ENCODE results near the gene CORO1A. TPM values are rescaled to one million over a fixed set of nuclear protein-coding genes. Genes with fewer than 3 reads are reported as not detected.
"Not testable (repeated sequence)": the region's sequence is repeated elsewhere in the genome, so short reads cannot be mapped to it uniquely, and the experiment has no call there.

The CORO1A gene
- total RNA-seq, 1 donor from 2014 or later = 4.0 TPM

DNA sequence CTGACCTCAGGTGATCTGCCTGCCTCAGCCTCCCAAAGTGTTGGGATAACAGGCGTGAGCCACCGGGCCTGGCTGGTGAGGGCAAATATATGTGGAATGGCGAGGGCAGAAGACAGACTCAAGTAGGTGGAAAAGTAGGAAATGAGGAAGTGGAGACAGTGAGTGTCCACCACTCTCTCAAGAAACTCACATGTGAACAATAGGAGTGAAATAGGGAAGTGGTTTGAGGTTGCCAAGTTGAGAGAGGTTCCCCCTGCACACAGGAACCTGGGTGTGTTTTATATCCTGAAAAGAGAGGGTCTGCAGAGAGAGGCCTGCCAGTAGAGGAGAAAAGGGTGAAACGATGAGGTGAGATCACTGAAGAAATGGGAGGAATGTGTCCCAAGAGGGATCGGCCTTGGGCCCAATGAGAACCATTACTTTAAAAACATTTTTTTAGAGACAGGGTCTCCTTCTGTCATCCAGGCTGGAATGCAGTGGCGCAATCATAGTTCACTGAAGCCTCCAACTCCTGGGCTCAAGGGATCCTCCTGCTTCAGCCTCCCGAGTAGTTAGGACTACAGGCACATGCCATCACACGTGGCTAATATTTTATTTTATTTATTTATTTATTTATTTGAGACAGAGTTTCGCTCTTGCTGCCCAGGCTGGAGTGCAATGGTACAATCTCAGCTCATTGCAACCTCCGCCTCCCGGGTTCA is 17.1 kb upstream of the CORO1A start:
- Histone ChIP-seq H3K36me3 (ENCODE audit: insufficient read depth, low read length) (no peaks in the 10 kb centered on the region), H4K20me1 (ENCODE audit: insufficient read depth, low read length) (no peaks in the 10 kb centered on the region), H3K9ac (ENCODE audit: low read length) (no peak overlapping the region), H3K4me2 (ENCODE audit: low read length) (no peak overlapping the region), H3K79me2 (ENCODE audit: insufficient read depth, low read length) (no peaks in the 10 kb centered on the region), H3K27me3 (ENCODE audit: insufficient read depth, low read length) (no peaks in the 10 kb centered on the region), H3K4me3 (ENCODE audit: insufficient read depth, low read depth, low read length) (no peak overlapping the region), H3K9me3 (ENCODE audit: insufficient read depth, low read depth, low read length) (no peaks in the 10 kb centered on the region), H3K4me1 (ENCODE audit: insufficient read depth, low read length) (no peaks in the 10 kb centered on the region), H3K27ac (ENCODE audit: low read depth, low read length) (no peak overlapping the region), H2AFZ (ENCODE audit: low read depth, low read length) (no peak overlapping the region)
- DNase-seq (ENCODE audit: low read depth) (no peak), FAIRE-seq (no peak)
- Mint-ChIP-seq H3K9me3 (ENCODE audit: unreplicated experiment) (peaks cover 2% of the 10 kb centered on the region), H3K4me1 (ENCODE audit: low read depth, unreplicated experiment) (no peaks in the 10 kb centered on the region), H3K36me3 (ENCODE audit: low read depth, unreplicated experiment) (no peaks in the 10 kb centered on the region), H3K4me3 (ENCODE audit: unreplicated experiment) (no peak overlapping the region), H3K27me3 (ENCODE audit: low read depth, unreplicated experiment) (peaks cover 14% of the 10 kb centered on the region), H3K27ac (ENCODE audit: unreplicated experiment) (no peak overlapping the region)
- TF ChIP-seq, protein P1, sequence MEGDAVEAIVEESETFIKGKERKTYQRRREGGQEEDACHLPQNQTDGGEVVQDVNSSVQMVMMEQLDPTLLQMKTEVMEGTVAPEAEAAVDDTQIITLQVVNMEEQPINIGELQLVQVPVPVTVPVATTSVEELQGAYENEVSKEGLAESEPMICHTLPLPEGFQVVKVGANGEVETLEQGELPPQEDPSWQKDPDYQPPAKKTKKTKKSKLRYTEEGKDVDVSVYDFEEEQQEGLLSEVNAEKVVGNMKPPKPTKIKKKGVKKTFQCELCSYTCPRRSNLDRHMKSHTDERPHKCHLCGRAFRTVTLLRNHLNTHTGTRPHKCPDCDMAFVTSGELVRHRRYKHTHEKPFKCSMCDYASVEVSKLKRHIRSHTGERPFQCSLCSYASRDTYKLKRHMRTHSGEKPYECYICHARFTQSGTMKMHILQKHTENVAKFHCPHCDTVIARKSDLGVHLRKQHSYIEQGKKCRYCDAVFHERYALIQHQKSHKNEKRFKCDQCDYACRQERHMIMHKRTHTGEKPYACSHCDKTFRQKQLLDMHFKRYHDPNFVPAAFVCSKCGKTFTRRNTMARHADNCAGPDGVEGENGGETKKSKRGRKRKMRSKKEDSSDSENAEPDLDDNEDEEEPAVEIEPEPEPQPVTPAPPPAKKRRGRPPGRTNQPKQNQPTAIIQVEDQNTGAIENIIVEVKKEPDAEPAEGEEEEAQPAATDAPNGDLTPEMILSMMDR (IDR thresholded peaks at IDR 0.05; ENCODE audit: insufficient read depth, low read depth, low read length) = no peak
- no peak for TF ChIP-seq EZH2 (IDR thresholded peaks at IDR 0.05; ENCODE audit: insufficient read depth, low read length)

DNA sequence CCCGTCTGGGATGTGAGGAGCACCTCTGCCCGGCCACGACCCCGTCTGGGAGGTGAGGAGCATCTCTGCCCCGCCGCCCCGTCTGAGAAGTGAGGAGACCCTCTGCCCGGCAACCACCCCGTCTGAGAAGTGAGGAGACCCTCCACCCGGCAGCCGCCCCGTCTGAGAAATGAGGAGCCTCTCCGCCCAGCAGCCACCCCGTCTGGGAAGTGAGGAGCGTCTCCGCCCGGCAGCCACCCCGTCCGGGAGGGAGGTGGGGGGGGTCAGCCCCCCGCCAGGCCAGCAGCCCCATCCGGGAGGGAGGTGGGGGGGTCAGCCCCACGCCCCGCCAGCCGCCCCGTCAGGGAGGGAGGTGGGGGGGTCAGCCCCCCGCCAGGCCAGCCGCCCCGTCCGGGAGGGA is 14.7 kb upstream of the CORO1A start:
- H3K4me2 ChIP-seq (ENCODE audit: low read length); H3K36me3 Mint-ChIP-seq (ENCODE audit: low read depth, unreplicated experiment); H3K36me3 ChIP-seq (ENCODE audit: insufficient read depth, low read length); H3K4me1 Mint-ChIP-seq (ENCODE audit: low read depth, unreplicated experiment); H3K9me3 Mint-ChIP-seq (ENCODE audit: unreplicated experiment); H3K27ac Mint-ChIP-seq (ENCODE audit: unreplicated experiment); H3K4me1 ChIP-seq (ENCODE audit: insufficient read depth, low read length); H2AFZ ChIP-seq (ENCODE audit: low read depth, low read length); H3K9ac ChIP-seq (ENCODE audit: low read length); H3K9me3 ChIP-seq (ENCODE audit: insufficient read depth, low read depth, low read length); DNase-seq (ENCODE audit: low read depth); H4K20me1 ChIP-seq (ENCODE audit: insufficient read depth, low read length); H3K27me3 ChIP-seq (ENCODE audit: insufficient read depth, low read length); H3K4me3 Mint-ChIP-seq (ENCODE audit: unreplicated experiment); H3K79me2 ChIP-seq (ENCODE audit: insufficient read depth, low read length); FAIRE-seq; H3K4me3 ChIP-seq (ENCODE audit: insufficient read depth, low read depth, low read length); H3K27ac ChIP-seq (ENCODE audit: low read depth, low read length): not testable (repeated sequence)
- peaks cover 14% of the 10 kb centered on the region for H3K27me3 Mint-ChIP-seq (ENCODE audit: low read depth, unreplicated experiment)

DNA sequence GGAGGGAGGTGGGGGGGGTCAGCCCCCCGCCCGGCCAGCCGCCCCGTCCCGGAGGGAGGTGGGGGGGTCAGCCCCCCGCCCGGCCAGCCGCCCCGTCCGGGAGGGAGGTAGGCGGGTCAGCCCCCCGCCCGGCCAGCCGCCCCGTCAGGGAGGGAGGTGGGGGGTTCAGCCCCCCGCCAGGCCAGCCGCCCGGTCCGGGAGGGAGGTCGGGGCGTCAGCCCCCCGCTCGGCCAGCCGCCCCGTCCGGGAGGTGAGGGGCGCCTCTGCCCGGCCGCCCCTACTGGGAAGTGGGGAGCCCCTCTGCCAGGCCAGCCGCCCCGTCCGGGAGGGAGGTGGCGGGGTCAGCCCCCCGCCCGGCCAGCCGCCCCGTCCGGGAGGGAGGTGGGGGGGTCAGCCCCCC is 14.0 kb upstream of the CORO1A start:
- H3K36me3 ChIP-seq (ENCODE audit: insufficient read depth, low read length); H3K27ac Mint-ChIP-seq (ENCODE audit: unreplicated experiment); H4K20me1 ChIP-seq (ENCODE audit: insufficient read depth, low read length); H3K27ac ChIP-seq (ENCODE audit: low read depth, low read length); H3K4me3 ChIP-seq (ENCODE audit: insufficient read depth, low read depth, low read length); H3K9me3 Mint-ChIP-seq (ENCODE audit: unreplicated experiment); H3K4me2 ChIP-seq (ENCODE audit: low read length); H3K4me1 Mint-ChIP-seq (ENCODE audit: low read depth, unreplicated experiment); H3K36me3 Mint-ChIP-seq (ENCODE audit: low read depth, unreplicated experiment); H3K27me3 ChIP-seq (ENCODE audit: insufficient read depth, low read length); H3K9ac ChIP-seq (ENCODE audit: low read length); H2AFZ ChIP-seq (ENCODE audit: low read depth, low read length); DNase-seq (ENCODE audit: low read depth); H3K9me3 ChIP-seq (ENCODE audit: insufficient read depth, low read depth, low read length); H3K4me1 ChIP-seq (ENCODE audit: insufficient read depth, low read length); H3K79me2 ChIP-seq (ENCODE audit: insufficient read depth, low read length); H3K4me3 Mint-ChIP-seq (ENCODE audit: unreplicated experiment); FAIRE-seq: not testable (repeated sequence)
- H3K27me3 Mint-ChIP-seq (ENCODE audit: low read depth, unreplicated experiment) = peaks cover 14% of the 10 kb centered on the region

DNA sequence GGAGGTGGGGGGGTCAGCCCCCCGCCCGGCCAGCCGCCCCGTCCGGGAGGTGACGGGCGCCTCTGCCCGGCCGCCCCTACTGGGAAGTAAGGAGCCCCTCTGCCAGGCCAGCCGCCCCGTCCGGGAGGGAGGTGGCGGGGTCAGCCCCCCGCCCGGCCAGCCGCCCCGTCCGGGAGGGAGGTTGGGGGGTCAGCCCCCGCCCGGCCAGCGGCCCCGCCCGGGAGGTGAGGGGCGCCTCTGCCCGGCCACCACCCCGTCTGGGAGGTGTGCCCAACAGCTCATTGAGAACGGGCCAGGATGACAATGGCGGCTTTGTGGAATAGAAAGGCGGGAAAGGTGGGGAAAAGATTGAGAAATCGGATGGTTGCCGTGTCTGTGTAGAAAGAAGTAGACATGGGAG is 13.3 kb upstream of the CORO1A start:
- H3K36me3 ChIP-seq (ENCODE audit: insufficient read depth, low read length); H3K4me3 Mint-ChIP-seq (ENCODE audit: unreplicated experiment); H3K36me3 Mint-ChIP-seq (ENCODE audit: low read depth, unreplicated experiment); H2AFZ ChIP-seq (ENCODE audit: low read depth, low read length); H3K27ac ChIP-seq (ENCODE audit: low read depth, low read length); H3K27me3 ChIP-seq (ENCODE audit: insufficient read depth, low read length); H3K27ac Mint-ChIP-seq (ENCODE audit: unreplicated experiment); H3K4me1 ChIP-seq (ENCODE audit: insufficient read depth, low read length); H3K4me2 ChIP-seq (ENCODE audit: low read length); H3K9me3 Mint-ChIP-seq (ENCODE audit: unreplicated experiment); H3K9ac ChIP-seq (ENCODE audit: low read length); FAIRE-seq; H3K4me3 ChIP-seq (ENCODE audit: insufficient read depth, low read depth, low read length); H3K9me3 ChIP-seq (ENCODE audit: insufficient read depth, low read depth, low read length); H3K79me2 ChIP-seq (ENCODE audit: insufficient read depth, low read length); H3K4me1 Mint-ChIP-seq (ENCODE audit: low read depth, unreplicated experiment); H4K20me1 ChIP-seq (ENCODE audit: insufficient read depth, low read length); DNase-seq (ENCODE audit: low read depth): not testable (repeated sequence)
- peaks cover 12% of the 10 kb centered on the region for H3K27me3 Mint-ChIP-seq (ENCODE audit: low read depth, unreplicated experiment)
